HG02759 (cell line): ENCODE results near the gene SCN3A.

Source experiments
- ATAC-seq: cut with Tn5 transposase; IDR thresholded peaks from one replicate; pipeline ENCODE4 v1.9.1; 2021; ENCODE audit warnings: mild to moderate bottlenecking, moderate library complexity; ENCODE audit not compliant: unreplicated experiment

Gene SCN3A

GRCh38 chr2:165203689-165204559 lies at the start of gene SCN3A:
Gene SCN3A (minus strand): TSS chr2:165204050. CDS start chr2:165176394, 27,656 bp downstream.
- ATAC-seq, result no peak

DNA sequence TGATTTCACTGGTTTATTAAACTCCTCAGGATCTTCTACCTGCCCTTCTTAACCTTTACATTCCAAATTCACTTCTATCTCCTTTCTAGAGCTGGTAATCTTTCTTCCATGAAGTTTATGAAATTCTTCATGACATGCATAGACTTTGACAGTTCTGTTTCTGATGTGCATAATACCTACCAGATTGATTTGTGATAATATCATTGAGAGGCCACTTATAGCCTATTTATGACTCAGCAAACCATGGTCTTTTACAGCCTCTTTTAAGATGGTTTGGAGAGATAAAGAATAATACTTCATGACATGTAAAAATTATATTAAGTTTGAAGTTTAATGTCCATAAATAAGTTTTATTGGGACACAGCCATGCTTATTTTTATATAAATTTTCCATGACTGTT lies 49.3 kb upstream of the SCN3A start:
- no peak for ATAC-seq

DNA sequence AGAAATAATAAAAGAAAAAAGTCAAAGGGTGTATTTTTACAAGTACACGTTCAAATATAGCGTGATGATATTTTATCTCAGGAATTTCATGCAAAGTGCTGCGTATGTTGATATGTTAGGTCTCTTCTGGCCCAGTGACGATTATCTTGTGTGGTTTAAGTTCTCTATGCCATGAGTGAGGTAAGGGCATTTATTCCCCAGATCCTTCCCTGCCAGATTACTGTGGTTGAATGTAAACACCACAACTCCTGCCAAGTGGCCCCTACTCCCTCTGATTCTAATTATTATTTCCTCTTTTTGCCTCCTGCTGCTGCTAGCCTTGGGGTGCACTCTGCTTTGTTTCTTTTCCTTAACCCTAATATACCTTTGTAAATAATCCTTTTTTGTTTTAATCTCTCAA lies 47.5 kb upstream of the SCN3A start:
- no peak for ATAC-seq

- no peak for ATAC-seq
These were observed 44.4 kb upstream of the SCN3A start for GRCh38 chr2:165248238-165248637.

- no peak for ATAC-seq
These were observed 41.4 kb upstream of the SCN3A start for GRCh38 chr2:165245081-165245793.

DNA sequence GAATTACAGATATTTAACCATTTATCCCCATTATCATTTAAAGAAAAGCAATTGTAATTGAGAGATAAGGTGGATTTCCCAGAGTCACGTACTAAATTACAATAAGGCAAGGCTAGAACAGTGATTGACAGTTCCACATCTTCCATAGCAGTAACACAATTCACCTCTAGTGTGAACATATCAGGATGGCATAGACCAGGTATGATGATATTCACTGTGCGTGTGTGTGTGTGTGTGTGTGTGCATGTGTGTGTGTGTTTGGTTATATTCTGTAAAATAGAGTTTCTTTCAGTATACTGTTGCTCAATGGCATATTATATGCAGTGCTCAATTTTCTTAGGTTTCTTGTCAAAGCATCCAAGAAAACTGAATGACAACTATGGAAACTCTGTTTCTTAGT lies 37.1 kb upstream of the SCN3A start:
- no peak for ATAC-seq

- no peak for ATAC-seq
These were observed 36.1 kb upstream of the SCN3A start for GRCh38 chr2:165239856-165240515.

- ATAC-seq, result no peak
These were observed 35.4 kb upstream of the SCN3A start, which contains the start of gene SCN2A for GRCh38 chr2:165239230-165239629. Gene SCN2A (plus strand): TSS chr2:165239414. CDS start chr2:165295824, 56,410 bp downstream.

GRCh38 chr2:165238295-165238694 lies 34.4 kb upstream of the SCN3A start:
- ATAC-seq, result no peak

GRCh38 chr2:165237056-165237455 lies 33.2 kb upstream of the SCN3A start:
- no peak for ATAC-seq

DNA sequence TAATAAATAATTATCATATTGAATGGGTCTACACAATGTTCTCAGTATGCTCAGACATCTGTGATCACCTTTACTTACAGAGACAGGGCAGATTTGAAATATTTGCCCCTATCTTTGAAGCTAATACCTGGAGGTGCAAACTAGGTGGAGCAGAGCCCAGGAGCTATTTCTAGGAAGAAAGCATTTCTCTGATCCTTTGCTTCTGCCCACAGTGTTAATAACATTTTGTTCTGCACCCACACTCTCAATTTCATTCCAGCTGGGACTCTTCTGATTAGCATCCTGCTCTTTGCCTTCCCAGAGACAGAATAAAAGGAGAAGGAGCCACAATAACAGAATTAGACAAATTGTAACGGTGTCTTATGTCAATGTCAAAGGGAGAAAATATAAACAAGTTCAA lies 23.7 kb upstream of the SCN3A start:
- no peak for ATAC-seq

- ATAC-seq, result no peak
These were observed 21.1 kb upstream of the SCN3A start for GRCh38 chr2:165224941-165225340.

DNA sequence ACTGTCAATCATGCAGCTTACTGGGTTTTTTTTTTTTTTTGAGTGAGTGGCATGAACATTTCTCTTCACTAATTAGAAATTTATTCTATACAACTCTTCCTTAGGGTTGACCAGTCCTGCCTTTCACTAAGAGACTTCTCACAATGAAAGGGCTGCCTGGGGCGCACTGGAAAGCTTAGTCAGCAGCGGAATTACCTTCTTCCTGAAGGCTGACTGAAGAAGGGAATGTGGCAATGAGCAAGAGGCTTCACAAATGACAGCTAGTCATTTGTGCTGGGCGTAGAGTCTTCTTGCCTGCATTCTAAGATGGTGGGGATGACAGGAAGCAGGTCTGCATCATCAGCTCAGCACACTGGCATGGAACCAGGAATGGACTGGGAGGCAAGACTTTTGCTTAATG lies 15.6 kb upstream of the SCN3A start:
- ATAC-seq, result no peak

- no peak for ATAC-seq
These were observed 10.2 kb upstream of the SCN3A start for GRCh38 chr2:165214093-165214492.

DNA sequence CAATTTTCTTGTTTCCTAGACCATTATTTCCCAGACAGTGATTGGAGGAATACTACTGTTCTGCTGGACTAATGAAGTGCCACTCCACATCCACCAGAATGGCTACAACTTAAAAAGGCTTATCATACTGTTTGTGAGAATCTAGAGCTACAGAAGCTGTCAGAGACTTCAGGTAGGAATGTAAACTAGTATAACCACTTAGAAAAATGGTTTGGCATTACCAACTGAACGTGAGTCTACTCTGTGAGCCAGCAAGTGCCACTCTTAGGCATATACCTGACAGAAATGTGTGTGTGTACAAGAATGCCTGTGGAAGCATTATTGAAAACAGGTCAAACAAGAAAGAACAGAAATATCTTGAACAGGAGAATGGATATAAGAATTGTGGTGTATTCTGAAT lies 4.2 kb upstream of the SCN3A start:
- ATAC-seq, result no peak

- no peak for ATAC-seq
These were observed 2.0 kb upstream of the SCN3A start for GRCh38 chr2:165205865-165206264.

DNA sequence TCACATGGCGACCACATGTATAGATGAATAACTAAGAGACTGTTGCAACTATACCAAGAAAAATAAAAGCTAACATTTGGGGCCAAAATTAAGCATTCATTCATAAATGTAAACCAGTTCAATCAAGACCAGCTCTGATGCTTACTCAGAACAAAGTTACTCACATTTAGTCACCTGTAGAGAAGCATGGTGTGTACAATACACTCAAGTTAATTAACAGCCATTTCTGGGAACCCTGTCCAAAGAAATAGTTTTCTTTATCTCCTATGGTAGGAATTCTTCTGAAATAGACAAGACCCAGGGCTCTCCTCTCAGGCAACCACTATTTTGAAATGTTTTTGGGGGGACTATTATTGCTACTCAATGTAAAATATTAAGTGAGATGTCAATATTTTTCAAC lies 1.6 kb downstream of the SCN3A start:
- ATAC-seq, result no peak

DNA sequence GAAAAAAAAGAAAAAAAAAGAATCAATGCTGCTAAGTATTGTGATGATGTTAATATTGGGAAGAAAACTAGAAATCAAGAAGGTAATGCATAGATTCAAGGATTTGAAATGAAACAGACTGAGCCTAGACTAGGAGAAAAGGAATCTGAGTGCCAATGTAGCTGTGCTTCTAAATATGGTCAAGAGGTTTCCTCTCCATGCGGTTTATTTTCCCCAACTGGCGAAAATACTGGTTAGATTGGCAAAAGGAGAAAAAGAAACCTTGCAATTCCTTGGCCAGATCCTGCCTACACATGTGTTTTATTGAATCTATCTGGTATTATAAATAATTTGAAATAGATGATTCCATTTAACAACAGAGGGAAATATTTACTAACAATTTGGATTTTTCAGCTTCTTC lies 5.7 kb downstream of the SCN3A start:
- no peak for ATAC-seq

GRCh38 chr2:165197346-165197745 lies 6.5 kb downstream of the SCN3A start:
- ATAC-seq, result no peak

DNA sequence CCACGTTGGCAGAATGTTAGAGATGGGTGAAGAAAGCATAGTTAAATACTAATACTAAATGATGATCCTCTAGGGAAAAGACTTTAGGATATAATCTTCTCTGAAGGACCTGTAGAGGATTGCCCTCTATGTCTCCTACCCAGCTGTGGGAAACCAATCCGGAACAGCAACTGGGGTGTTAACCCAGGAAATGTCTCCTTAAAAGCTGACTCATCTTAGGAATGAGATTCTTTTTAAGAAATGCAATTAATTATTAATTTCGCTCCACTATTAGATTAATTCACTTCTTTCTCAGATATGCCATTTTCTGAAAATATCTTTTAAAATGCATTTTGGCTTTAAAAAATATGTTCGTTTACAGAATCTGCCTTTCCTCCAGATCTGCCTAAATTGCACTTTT lies 7.4 kb downstream of the SCN3A start:
- ATAC-seq, result no peak

- peak; percentile 97 for ATAC-seq
These were observed 10.6 kb downstream of the SCN3A start for GRCh38 chr2:165193178-165193777.
